RWPE1 (cell line): ENCODE data around the gene COBL.

ENCODE experiments used
- CTCF ChIA-PET: fragments of 350-600 bp; sonication (Branson Sonifier 250); formaldehyde crosslinking; extraction: SDS; loops from one replicate; lab custom pipeline; 2021; lab: Yijun Ruan, JAX
- POLR2A ChIA-PET: fragments of 400-600 bp; formaldehyde crosslinking; extraction: SDS; loops from one replicate; lab custom pipeline; 2020; ENCODE audit warnings: antibody characterized with exemption; ENCODE audit not compliant: low non-redundant PET; lab: Yijun Ruan, JAX
- DNase-seq: peaks from one replicate; pipeline ENCODE4 v3.0.0; 2012; ENCODE audit warnings: low spot score
- H3K27ac ChIP-seq: fragments of 450-650 bp; 2 replicates; pipeline ENCODE4 v1.5.1; 2017
- TF ChIP-seq, protein P1 (sequence below): fragments of 450-650 bp; conservative IDR thresholded peaks from 2 replicates; pipeline ENCODE4 v1.5.1; 2017; ENCODE audit warnings: low read depth, mild to moderate bottlenecking

COBL gene, protein sequence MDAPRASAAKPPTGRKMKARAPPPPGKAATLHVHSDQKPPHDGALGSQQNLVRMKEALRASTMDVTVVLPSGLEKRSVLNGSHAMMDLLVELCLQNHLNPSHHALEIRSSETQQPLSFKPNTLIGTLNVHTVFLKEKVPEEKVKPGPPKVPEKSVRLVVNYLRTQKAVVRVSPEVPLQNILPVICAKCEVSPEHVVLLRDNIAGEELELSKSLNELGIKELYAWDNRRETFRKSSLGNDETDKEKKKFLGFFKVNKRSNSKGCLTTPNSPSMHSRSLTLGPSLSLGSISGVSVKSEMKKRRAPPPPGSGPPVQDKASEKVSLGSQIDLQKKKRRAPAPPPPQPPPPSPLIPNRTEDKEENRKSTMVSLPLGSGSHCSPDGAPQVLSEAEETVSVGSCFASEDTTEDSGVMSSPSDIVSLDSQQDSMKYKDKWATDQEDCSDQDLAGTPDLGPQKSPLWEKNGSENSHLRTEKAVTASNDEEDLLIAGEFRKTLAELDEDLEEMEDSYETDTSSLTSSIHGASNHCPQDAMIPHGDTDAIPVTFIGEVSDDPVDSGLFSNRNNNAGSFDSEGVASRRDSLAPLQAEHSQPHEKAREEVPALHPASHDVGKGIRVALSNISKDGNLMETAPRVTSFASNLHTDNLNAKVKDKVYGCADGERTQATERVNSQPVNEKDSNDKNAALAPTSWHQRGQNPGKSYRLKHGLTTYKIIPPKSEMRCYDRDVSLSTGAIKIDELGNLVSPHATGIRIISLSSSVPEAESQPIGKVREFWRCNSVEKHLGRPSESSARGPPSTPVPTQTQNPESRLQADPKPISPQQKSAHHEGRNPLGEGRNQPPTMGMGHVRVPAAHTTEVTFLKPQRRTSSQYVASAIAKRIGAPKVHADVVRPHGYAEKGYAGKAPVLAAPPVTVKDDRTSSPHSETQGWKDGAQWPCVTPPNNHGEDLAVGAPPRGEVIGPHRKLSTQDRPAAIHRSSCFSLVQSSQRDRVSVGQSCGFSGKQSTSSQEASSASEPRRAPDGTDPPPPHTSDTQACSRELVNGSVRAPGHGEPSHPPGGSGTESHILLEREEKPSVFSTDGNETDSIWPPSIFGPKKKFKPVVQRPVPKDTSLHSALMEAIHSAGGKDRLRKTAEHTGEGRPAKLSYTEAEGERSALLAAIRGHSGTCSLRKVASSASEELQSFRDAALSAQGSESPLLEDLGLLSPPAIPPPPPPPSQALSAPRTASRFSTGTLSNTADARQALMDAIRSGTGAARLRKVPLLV

DNA sequence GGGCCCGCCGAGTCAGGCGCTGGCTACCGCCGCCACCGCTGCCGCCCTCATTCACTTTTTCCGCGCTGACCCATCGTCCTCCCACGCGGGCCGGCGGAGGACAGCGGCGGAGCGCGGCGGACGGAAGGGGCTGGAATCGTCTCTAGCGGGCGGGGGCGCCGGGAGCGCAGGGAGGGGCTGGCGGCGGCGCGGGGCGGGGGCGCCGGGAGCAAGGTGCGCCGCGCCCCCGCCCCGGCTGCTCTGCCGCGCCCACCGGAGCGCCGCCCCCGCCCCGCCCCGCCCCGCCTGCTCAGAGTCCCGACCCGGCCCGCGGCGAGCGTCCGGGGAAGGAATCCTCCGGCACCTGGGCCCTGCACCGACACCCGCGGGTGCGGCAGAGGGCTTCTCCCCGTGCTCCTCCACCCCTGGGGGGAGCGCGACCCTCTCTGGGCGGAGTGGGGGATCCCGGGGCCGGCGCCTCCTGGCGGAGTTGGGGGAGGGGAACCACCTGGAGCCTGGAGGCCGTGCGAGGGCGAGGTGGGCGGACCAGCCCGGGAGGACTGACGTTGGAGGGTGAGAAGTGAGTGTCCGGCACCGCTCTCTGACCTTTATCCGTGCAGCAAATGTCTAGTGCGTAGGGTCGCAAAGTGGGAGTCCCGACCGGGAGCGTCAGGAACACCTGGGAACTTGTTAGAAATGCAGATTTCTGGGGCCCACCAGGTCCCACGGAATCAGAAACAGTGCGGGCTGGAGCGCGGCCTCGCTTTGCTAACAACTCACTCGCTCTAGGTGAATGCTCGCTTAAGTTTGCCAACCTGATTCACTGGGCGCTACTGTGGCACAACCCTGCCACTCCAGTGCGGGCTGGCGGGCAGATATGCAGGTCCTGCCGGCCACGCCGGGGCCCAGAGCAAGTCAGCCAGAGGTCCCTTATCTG lies at the start of gene COBL:
TSS of gene COBL (minus strand) at position 144 of the 916 bp plus-strand sequence. CDS start 176 bp downstream, outside the sequence.
- POLR2A ChIA-PET = no interaction called here
- peak; percentile 30 for DNase-seq
- no peak within 1 kb of the TSS for H3K27ac ChIP-seq
- TF ChIP-seq, protein P1, sequence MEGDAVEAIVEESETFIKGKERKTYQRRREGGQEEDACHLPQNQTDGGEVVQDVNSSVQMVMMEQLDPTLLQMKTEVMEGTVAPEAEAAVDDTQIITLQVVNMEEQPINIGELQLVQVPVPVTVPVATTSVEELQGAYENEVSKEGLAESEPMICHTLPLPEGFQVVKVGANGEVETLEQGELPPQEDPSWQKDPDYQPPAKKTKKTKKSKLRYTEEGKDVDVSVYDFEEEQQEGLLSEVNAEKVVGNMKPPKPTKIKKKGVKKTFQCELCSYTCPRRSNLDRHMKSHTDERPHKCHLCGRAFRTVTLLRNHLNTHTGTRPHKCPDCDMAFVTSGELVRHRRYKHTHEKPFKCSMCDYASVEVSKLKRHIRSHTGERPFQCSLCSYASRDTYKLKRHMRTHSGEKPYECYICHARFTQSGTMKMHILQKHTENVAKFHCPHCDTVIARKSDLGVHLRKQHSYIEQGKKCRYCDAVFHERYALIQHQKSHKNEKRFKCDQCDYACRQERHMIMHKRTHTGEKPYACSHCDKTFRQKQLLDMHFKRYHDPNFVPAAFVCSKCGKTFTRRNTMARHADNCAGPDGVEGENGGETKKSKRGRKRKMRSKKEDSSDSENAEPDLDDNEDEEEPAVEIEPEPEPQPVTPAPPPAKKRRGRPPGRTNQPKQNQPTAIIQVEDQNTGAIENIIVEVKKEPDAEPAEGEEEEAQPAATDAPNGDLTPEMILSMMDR = no peak
- CTCF ChIA-PET = no interaction called here

DNA sequence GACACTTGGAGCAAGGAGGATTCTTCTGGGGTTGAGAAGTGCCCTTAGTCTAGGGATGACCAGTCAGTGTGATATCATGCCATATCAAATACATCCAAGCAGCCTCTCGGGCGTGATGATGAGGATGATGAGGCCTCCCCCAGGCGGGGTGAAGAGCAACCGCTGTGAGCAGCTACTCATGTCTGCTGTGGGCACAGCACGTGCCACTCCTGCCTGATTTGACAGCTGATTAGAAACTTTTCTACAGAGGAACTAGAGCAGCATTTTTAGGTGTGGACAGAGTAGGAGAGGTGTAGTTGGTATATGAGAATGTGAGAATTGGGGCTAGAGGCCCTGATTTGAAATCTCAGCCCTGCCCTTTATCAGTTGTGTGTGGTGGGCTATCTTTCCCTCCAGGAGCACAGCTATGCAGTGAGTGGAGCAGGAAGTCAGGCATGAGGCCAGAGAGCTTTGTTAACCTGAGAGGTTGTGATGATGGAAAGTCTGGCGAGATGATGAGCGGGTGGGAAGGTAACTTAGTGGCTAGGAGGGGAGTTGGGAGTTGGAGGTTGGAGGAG lies 49.6 kb upstream of the COBL start:
- H3K27ac ChIP-seq = no peak overlapping the region
- TF ChIP-seq, protein P1 = no peak
- DNase-seq = no peak
- POLR2A ChIA-PET = no interaction called here
- CTCF ChIA-PET = interaction anchor here (0.5 to 7.1 kb wide), 10 partner anchors 9 to 1134 kb away, joined by 3 to 64 read pairs (median 4); no protein-coding TSS in a partner anchor

DNA sequence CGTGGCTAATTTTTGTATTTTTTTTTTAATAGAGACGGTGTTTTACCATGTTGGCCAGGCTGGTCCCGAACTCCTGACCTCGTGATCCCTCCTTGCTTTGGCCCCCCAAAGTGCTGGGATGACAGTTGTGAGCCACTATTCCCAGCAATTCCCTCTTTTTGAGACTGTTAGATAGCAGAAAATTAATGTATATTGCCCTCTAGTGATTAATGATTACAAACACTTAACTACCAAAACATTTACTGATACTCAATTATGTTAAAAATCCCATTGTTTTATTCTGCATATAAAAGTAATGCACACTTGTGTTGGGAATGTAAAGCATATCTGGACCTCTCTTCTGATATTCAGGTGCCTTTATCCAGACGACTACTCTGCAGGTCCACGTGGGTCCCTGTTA lies 41.2 kb upstream of the COBL start:
- ChIA-PET POLR2A (no interaction called here), CTCF (interaction anchor here (0.6 to 1.1 kb wide), 5 partner anchors 133 to 195 kb away, joined by 3 to 8 read pairs (median 3); no protein-coding TSS in a partner anchor)
- H3K27ac ChIP-seq = no peak overlapping the region
- TF ChIP-seq, protein P1 = no peak
- DNase-seq = no peak

DNA sequence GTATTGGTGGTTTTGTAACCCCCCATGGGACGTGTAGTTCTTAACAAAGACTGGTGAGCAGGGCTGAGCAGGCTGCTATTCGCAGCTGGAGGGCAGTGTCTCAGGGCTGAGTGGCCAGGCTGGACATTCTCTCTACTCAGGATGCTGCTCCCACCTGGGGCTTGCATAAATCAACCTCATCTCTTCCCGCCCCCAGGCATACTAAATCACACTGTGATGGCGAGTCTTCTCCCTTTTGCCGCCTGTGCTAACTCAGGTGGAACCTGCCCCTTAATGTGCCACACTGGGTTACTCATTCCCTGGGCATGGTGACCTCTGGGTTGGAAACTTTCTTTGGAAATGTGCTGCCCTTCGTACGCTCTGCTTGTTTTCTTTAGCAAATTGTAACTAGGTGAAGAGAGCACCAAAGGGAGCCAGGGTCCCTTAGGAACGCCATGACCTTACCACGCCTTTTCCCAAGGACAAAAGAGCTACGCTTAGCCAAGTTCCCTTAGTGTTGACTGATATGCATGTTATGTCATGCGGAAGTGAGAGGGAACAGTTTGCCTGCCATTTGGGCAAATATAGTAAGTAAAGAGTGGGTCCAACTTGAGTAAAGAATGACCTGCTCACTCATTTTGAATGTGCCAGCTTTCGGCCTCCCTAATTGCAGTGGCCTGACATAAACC lies 40.4 kb upstream of the COBL start:
- no peak overlapping the region for H3K27ac ChIP-seq
- POLR2A ChIA-PET = no interaction called here
- TF ChIP-seq, protein P1 = no peak
- no peak for DNase-seq
- CTCF ChIA-PET = interaction anchor here (0.6 to 1.0 kb wide), 2 partner anchors 146 to 167 kb away, joined by 3 read pairs; no protein-coding TSS in a partner anchor

DNA sequence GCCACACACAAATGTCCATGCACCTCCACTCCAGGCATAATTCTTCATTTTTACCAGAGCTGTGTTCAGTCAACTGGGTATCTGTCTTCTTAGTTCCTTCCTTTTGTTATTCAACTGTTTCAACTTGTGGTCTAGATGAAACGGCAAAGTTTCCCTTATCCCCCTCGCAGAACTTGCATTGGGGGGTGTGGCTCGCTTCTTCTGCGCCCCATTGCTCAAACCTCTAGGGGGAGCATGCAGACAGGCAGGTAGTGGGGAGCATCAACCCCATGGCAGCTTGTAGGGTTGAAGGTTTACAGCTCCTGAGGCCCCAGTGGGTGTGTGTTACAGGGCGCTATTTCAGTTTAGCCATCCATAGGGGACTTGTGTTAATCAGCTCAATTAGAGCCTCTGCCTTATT lies 38.3 kb upstream of the COBL start:
- TF ChIP-seq, protein P1 = no peak
- DNase-seq = no peak

More for the DNA sequence above, 38.3 kb upstream of the COBL start:
- POLR2A ChIA-PET = no interaction called here
- no peak overlapping the region for H3K27ac ChIP-seq
- CTCF ChIA-PET = interaction anchor here (0.5 to 1.5 kb wide), 4 partner anchors 12 to 1257 kb away, joined by 3 to 9 read pairs (median 4); no protein-coding TSS in a partner anchor
